ENCODE results near the gene CCDC71. TPM values are rescaled to one million over a fixed set of nuclear protein-coding genes. Genes with fewer than 3 reads are reported as not detected.

Gene CCDC71
- total and polyA plus RNA-seq, 2 donors (not counting 3 experiments of a cell fraction or from before 2014, with no cell fraction given) = 23.5 to 41.6 TPM

DNA sequence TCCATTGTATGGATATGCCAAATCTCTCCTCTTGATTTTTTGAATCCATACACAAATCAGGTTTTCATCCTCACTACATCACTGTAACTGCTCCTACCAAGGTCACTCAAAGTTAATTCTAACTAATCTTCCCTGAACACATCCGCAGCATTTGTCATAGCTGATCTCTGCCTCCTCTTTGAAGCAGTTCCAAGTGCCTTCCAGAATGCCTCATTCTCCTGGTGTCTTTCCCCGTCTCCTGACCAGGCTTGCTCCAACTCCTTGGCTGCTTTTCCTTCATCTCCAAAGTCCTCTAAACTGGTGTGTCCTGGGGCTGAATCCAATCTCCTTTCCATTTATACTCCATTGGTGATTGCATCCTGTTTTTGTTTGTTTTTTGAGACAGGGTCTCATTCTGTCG lies 32.0 kb upstream of the CCDC71 start:
- dilution Hi-C loops (cut with MboI; ENCODE audit: extremely low pct_ligation_motif_present, low sequenced_read_pairs) = no loop called here
- H3K9me3 ChIP-seq (replicated peaks; ENCODE audit: control insufficient read depth, insufficient read depth, low read length) = no peaks in the 10 kb centered on the region
- no peak for TF ChIP-seq POLR2AphosphoS5 (IDR thresholded peaks at IDR 0.05; ENCODE audit: insufficient read depth, low read depth, low read length)
- no peak overlapping the region for H3K4me3 ChIP-seq (replicated peaks in 1 of 3; ENCODE audit: insufficient read depth in 1 of 3, low read depth in 1 of 3, low read length in 3 of 3)
- no peaks in the 10 kb centered on the region for H3K9me1 ChIP-seq (replicated peaks; ENCODE audit: control insufficient read depth, extremely low read depth, insufficient read depth, low read length)
- intact Hi-C loops (cut with micrococcal nuclease) = no loop called here
- ChIA-PET CTCF (no interaction called here), POLR2A (no interaction called here)
- no peaks in the 10 kb centered on the region for H3K79me2 ChIP-seq (ENCODE audit: control insufficient read depth, insufficient read depth, low read length)
- H3K9ac ChIP-seq (replicated peaks; ENCODE audit: extremely low read depth, insufficient read depth, low read length) = no peak overlapping the region
- no peaks in the 10 kb centered on the region for H4K20me1 ChIP-seq (replicated peaks; ENCODE audit: control insufficient read depth, extremely low read depth, insufficient read depth, low read length)
- H3K27me3 ChIP-seq (ENCODE audit: control insufficient read depth in 2 of 2, insufficient read depth in 2 of 2, low read length in 2 of 2) = no peaks in the 10 kb centered on the region
- no peaks in the 10 kb centered on the region for H3K36me3 ChIP-seq (ENCODE audit: control insufficient read depth in 2 of 2, extremely low read depth in 1 of 2, insufficient read depth in 2 of 2, low read length in 2 of 2)
- DNase-seq (ENCODE audit: low read depth, low spot score) (no peak), FAIRE-seq (no peak)
- BruUV-seq (replicated peaks) = no TSS peak
- no peak overlapping the region for H3K4me2 ChIP-seq (ENCODE audit: insufficient read depth, low read length)
- H3K27ac ChIP-seq (ENCODE audit: insufficient read depth, low read depth, low read length) = no peak overlapping the region
- no peaks in the 10 kb centered on the region for H3K4me1 ChIP-seq (ENCODE audit: control insufficient read depth, extremely low read depth, insufficient read depth, low read length)
- H2AFZ ChIP-seq (ENCODE audit: low read depth, low read length) = no peak overlapping the region

DNA sequence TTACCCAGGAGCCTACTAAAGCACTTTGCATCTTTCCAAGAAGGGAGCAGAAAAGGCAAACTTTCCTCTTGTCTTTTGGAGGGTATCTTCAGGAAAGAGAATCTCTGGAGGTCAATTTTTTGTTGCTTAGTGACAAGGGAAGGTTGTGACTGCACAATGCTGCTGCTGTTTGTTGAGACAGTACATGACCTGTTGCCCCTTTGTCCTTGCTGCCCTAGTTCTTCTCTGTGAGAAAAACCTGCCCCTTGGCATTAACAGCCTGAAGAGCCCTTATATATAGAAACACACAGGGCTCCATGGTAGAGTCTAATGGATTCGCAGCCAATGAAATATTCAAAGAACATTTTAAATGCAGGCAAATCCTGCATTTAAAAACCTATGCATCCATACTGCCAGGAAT lies 25.6 kb upstream of the CCDC71 start:
- H3K27me3 ChIP-seq (ENCODE audit: control insufficient read depth in 2 of 2, insufficient read depth in 2 of 2, low read length in 2 of 2) = peaks cover 3 to 4% of the 10 kb centered on the region in 2 experiments
- H4K20me1 ChIP-seq (replicated peaks; ENCODE audit: control insufficient read depth, extremely low read depth, insufficient read depth, low read length) = no peaks in the 10 kb centered on the region
- TF ChIP-seq GATA2 (IDR thresholded peaks at IDR 0.05; ENCODE audit: insufficient read depth, insufficient read length, low read depth, low read length) = no peak
- TF ChIP-seq EZH2 (IDR thresholded peaks at IDR 0.05; ENCODE audit: borderline replicate concordance, low read depth, low read length, severe bottlenecking) = no peak
- TF ChIP-seq FOS (IDR thresholded peaks at IDR 0.05; ENCODE audit: borderline replicate concordance, insufficient read depth, low read length) = no peak
- no peak for TF ChIP-seq JUN (IDR thresholded peaks at IDR 0.05; ENCODE audit: borderline replicate concordance, insufficient read depth, insufficient read length, low read depth)
- TF ChIP-seq POLR2AphosphoS5 (IDR thresholded peaks at IDR 0.05; ENCODE audit: insufficient read depth, low read depth, low read length) = no peak
- no peak overlapping the region for H3K27ac ChIP-seq (ENCODE audit: insufficient read depth, low read depth, low read length)
- intact Hi-C loops (cut with micrococcal nuclease) = no loop called here
- no peak for DNase-seq (ENCODE audit: low read depth, low spot score)
- H2AFZ ChIP-seq (ENCODE audit: low read depth, low read length) = no peak overlapping the region
- H3K9me3 ChIP-seq (replicated peaks; ENCODE audit: control insufficient read depth, insufficient read depth, low read length) = no peaks in the 10 kb centered on the region
- ChIA-PET POLR2A (no interaction called here), CTCF (no interaction called here)
- dilution Hi-C loops (cut with MboI; ENCODE audit: extremely low pct_ligation_motif_present, low sequenced_read_pairs) = no loop called here
- H3K4me3 ChIP-seq (replicated peaks in 1 of 3; ENCODE audit: insufficient read depth in 1 of 3, low read depth in 1 of 3, low read length in 3 of 3) = no peak overlapping the region
- H3K4me2 ChIP-seq (ENCODE audit: insufficient read depth, low read length) = no peak overlapping the region
- no peaks in the 10 kb centered on the region for H3K4me1 ChIP-seq (ENCODE audit: control insufficient read depth, extremely low read depth, insufficient read depth, low read length)
- BruUV-seq (replicated peaks) = no TSS peak
- H3K79me2 ChIP-seq (ENCODE audit: control insufficient read depth, insufficient read depth, low read length) = no peaks in the 10 kb centered on the region
- FAIRE-seq = no peak
- no peaks in the 10 kb centered on the region for H3K36me3 ChIP-seq (ENCODE audit: control insufficient read depth in 2 of 2, extremely low read depth in 1 of 2, insufficient read depth in 2 of 2, low read length in 2 of 2)
- H3K9ac ChIP-seq (replicated peaks; ENCODE audit: extremely low read depth, insufficient read depth, low read length) = no peak overlapping the region
- H3K9me1 ChIP-seq (replicated peaks; ENCODE audit: control insufficient read depth, extremely low read depth, insufficient read depth, low read length) = no peaks in the 10 kb centered on the region
